CD4-positive, alpha-beta T cell treated with Interleukin-15 for 4 hours (primary cell): ENCODE measurements around the gene TMEM186.
"Not testable (repeated sequence)": the region's sequence is repeated elsewhere in the genome, so short reads cannot be mapped to it uniquely, and the experiment has no call there.

ENCODE experiments used
- DNase-seq: peaks from one replicate; pipeline ENCODE4 v3.0.0-alpha.2; 2020; ENCODE audit warnings: low spot score

The TMEM186 gene

GRCh38 chr16:8774208-8774607 is 23.2 kb downstream of the TMEM186 start:
- DNase-seq, result no peak

- DNase-seq, result no peak
Observed at GRCh38 chr16:8773537-8773936, 23.9 kb downstream of the TMEM186 start.

GRCh38 chr16:8768692-8769091 is 28.7 kb downstream of the TMEM186 start:
- no peak for DNase-seq

DNA sequence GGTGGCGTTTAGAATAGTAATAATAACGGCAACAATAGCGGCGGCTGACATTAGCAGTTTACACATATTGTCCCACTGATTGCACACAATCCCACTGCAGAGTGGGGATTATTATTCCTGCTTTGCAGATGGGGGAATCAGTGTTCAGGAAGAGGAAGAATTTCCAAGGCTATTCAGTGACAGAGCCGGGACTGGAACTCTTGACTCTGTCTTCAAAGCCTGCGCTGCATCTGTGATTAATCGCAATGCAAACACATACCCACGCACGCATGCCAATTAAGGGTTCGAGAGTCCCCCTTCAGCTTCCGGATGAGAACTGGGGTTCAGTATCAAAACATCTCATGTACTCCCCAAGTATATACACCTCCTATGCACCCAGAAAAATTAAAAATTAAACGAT is 29.2 kb downstream of the TMEM186 start:
- DNase-seq, result no peak

GRCh38 chr16:8767176-8767575 is 30.3 kb downstream of the TMEM186 start:
- no peak for DNase-seq

- no peak for DNase-seq
Observed at GRCh38 chr16:8764525-8765250, 32.8 kb downstream of the TMEM186 start.

DNA sequence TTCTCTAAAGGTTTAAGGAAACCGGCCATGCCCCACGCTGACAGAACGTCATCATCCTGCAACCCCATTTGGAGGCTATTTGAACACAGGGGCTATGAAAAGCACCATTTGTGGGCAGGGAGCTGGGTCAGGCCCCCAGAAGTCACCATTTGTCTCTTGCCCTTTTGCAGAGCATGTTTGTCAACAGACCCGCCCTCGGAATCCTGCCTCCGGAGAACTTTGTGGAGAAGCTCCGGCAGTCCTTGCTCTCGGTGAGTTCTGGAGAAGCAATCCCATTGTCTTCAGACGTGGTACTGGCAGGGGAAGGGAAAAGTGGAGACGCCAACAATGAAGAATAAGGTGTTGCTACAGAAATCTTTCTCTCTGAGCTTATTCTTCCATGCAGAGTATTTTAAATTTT is 33.5 kb downstream of the TMEM186 start:
- DNase-seq, result no peak

GRCh38 chr16:8763083-8763482 is 34.4 kb downstream of the TMEM186 start:
- DNase-seq, result no peak

DNA sequence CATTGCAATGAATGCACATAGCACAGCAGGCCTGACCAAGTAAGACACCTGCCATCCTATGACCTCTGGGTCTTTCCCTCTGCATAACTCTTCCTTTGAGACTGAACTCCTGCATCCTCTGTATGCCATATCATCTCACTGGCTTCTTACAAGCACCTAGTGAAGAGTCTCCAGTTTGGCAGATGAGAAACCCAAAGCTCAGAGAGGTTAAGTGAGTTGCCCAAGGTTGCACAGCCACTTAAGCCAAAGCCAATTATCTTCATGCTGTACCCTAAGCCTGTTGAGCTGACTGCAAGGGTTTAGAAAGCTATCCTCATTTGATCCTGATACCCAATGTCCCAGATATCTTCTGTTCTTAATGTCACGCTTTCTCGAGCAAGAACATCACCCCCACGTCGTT is 35.2 kb downstream of the TMEM186 start:
- no peak for DNase-seq

- DNase-seq, result no peak
Observed at GRCh38 chr16:8761078-8761477, 36.4 kb downstream of the TMEM186 start.

GRCh38 chr16:8760021-8760420 is 37.4 kb downstream of the TMEM186 start:
- DNase-seq, result no peak

DNA sequence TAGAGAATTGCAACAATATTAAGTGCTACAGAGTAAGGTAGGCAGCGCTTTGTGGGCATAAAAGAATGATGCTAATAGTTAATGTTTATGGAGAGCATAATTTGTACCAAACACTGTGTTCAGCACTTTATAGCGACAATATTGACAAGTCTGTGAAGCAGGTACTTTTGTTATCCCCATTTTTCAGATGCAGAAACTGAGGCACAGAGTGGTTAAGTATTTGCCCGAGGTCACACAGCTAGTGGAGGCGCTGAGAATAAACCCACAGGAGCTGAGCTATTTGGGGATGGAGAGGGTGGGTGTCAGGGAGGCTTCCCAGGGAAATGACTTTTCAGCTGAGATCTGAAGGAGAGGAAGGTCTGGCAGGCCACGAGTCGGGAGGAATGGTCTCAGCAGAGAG is 39.4 kb downstream of the TMEM186 start:
- DNase-seq, result no peak

DNA sequence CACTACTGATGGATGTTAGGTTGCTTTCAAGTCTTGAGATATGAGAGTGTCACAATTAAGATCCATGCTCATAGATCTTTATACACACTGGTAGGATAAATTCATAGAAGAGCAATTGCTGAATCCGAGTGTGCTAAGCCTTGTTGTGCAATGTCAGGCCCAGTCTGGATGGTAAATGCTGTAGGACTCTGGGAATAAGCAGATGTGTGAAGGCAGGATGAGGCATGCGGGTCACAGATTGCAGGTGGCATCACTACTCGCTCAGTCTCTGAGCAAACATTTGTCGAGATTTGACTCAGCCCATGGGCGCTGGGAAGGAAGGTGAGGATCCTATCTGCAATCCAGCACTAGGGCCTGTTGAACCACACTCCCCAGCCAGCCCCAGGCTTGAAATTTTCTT is 40.7 kb downstream of the TMEM186 start:
- no peak for DNase-seq

DNA sequence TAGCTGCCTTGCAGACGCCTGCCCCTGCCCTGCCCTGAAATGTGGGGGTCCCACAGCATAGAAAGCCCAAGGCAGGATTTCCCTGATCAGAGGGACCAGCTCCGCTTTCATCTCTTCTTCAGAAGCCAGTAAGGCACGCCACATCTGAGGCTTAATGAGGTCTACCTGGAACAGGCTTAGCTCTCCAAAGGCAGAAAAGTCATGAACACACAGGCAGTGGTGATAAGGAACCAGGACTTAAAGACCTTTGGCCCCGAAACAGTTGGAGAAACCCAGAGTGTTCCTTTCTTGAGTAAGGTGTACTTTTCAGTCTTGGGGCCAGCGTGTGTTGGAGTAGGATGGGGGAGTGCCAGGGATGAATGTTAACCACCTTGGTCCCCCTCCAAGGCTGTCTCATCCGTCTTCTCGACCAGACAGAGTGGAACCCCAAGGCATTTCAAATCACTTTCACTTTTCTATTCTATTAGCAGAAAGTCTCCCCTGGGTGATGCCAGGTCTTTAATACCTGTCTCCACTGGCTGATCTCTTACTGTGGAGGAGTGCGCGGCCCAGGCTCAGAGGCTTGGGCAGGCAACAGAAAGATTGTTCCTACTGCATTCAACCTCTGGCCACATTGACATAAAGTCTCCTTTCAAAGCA is 43.9 kb downstream of the TMEM186 start:
- no peak for DNase-seq

DNA sequence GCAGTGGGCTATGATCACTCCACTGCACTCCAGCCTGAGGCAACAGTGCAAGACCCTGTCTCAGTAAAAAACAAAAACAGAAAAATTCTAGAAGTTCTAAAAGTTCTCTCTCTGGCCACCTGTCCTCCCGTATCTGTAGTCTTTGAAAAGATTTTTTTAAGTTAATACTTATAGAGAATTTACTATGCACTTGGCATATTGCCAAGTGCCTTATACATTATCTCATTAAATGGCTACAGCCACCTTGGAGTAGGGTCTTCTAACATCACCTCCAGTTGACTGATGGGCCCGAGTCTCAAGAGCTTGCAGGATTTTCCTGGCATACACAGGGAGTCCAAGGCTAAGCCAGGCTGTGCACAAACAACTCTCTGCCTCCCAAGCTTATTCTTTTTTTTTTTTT is 44.7 kb downstream of the TMEM186 start:
- no peak for DNase-seq

GRCh38 chr16:8751481-8752311 is 45.7 kb downstream of the TMEM186 start:
- no peak for DNase-seq

DNA sequence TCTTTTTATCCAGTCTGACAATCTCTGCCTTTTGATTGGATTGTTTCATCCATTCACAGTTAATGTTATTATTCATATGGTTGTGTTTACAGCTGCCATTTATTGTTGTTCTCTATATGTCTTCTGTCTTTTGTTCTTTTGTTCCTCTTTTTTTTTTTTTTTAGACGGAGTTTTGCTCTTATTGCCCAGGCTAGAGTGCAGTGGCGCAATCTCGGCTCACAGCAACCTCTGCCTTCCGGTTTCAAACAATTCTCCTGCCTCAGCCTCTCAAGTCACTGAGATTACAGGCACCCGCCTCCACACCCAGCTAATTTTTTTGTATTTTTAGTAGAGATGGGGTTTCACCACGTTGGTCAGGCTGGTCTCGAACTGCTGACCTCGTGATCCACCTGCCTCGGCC is 48.5 kb downstream of the TMEM186 start:
- DNase-seq, result not testable (repeated sequence)
